HEK293T (cell line): ENCODE measurements around the gene POU2AF3.

Experiments used
- BHLHE40 ChIP-seq: fragments of 450-650 bp; IDR thresholded peaks from 2 replicates; pipeline ENCODE4 v1.6.1; 2016; ENCODE audit warnings: mild to moderate bottlenecking, moderate library complexity, borderline replicate concordance
- ELF4 ChIP-seq: fragments of 450-650 bp; IDR thresholded peaks from 2 replicates; pipeline ENCODE4 v1.6.1; 2017; ENCODE audit warnings: antibody characterized with exemption
- FOXA1 ChIP-seq: fragments of 450-650 bp; IDR thresholded peaks from 2 replicates; pipeline ENCODE4 v1.6.1; 2016; ENCODE audit warnings: mild to moderate bottlenecking
- FOXK2 ChIP-seq: fragments of 450-650 bp; IDR thresholded peaks from 2 replicates; pipeline ENCODE4 v1.6.1; 2016; ENCODE audit warnings: mild to moderate bottlenecking
- FOXM1 ChIP-seq: fragments of 450-650 bp; IDR thresholded peaks from 2 replicates; pipeline ENCODE4 v1.6.1; 2017; ENCODE audit warnings: mild to moderate bottlenecking, borderline replicate concordance
- SP1 ChIP-seq: fragments of 450-650 bp; IDR thresholded peaks from 2 replicates; pipeline ENCODE4 v1.6.1; 2017
- ZNF384 ChIP-seq: fragments of 450-650 bp; IDR thresholded peaks from 2 replicates; pipeline ENCODE4 v1.6.1; 2016

DNA sequence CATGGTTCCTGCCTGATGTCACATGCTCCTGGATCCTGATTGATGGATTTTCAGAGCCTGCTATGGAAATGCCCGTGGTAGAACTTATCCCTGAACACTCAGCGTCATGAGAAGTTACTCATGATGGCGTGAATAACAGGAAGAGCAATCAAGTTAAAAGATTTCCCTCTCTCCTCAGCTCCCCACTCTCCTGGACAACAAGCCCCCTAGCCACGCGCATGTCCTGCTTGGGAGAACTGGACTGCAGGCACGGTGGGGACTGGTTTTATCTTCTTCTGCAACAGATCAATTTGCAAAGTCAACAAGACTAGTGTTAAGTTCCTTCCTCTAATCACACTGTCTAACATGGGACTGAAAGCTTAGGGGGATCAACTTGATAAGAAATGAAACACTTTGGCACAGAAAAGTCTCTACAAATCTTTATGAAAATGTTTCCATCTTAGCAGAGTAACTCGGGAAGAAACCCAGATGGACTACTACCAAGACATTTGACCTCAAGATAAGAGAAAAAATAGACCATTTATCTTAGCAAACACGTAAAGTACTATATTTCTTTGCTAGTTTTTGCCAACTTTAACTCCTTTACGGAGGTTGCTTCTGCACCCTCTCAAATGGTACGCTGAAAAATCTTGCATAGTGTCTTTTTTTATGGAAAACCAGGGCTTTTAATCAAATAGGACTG, 53.2 kb downstream of the POU2AF3 start:
- TF ChIP-seq FOXM1 = no peak
- no peak for TF ChIP-seq ZNF384
- no peak for TF ChIP-seq BHLHE40
- no peak for TF ChIP-seq ELF4
- no peak for TF ChIP-seq FOXA1
- TF ChIP-seq FOXK2 = no peak
- TF ChIP-seq SP1 = no peak
